SIG-M5 (cell line): Measurements from ENCODE around the gene HVCN1.
A peak's percentile ranks its signal among the peaks of the same experiment; 100 is the strongest.
"Not testable (repeated sequence)": the region's sequence is repeated elsewhere in the genome, so short reads cannot be mapped to it uniquely, and the experiment has no call there.

Experiments
- DNase-seq: peaks from one replicate; lab custom pipeline; 2025; lab: John Stamatoyannopoulos, UW

HVCN1 gene

GRCh38 chr12:110667671-110668070 is 21.2 kb downstream of the HVCN1 start:
- DNase-seq: no peak

- DNase-seq: no peak
Measured at GRCh38 chr12:110666892-110667291, 22.0 kb downstream of the HVCN1 start.

- peak; percentile 52 for DNase-seq
Measured at GRCh38 chr12:110661337-110661972, 27.5 kb downstream of the HVCN1 start.

- DNase-seq: no peak
Measured at GRCh38 chr12:110658878-110659277, 30.0 kb downstream of the HVCN1 start.

GRCh38 chr12:110658242-110658641 is 30.7 kb downstream of the HVCN1 start:
- no peak for DNase-seq

GRCh38 chr12:110657747-110658146 is 31.2 kb downstream of the HVCN1 start:
- DNase-seq: no peak

GRCh38 chr12:110656071-110656655 is 32.8 kb downstream of the HVCN1 start:
- no peak for DNase-seq

GRCh38 chr12:110654238-110654637 is 34.7 kb downstream of the HVCN1 start:
- DNase-seq: not testable (repeated sequence)

GRCh38 chr12:110649341-110649847 is 39.5 kb downstream of the HVCN1 start:
- peak; percentile 24 for DNase-seq

- DNase-seq: no peak
Measured at GRCh38 chr12:110647631-110648040, 41.3 kb downstream of the HVCN1 start.

GRCh38 chr12:110641521-110641920 is 47.4 kb downstream of the HVCN1 start:
- DNase-seq: no peak

GRCh38 chr12:110640275-110641025 is 48.5 kb downstream of the HVCN1 start:
- DNase-seq: no peak

GRCh38 chr12:110639336-110640141 is 49.4 kb downstream of the HVCN1 start:
- peak; percentile 46 for DNase-seq

- no peak for DNase-seq
Measured at GRCh38 chr12:110638796-110639195, 50.1 kb downstream of the HVCN1 start.

GRCh38 chr12:110637869-110638441 is 51.0 kb downstream of the HVCN1 start:
- no peak for DNase-seq

- no peak for DNase-seq
Measured at GRCh38 chr12:110636516-110636915, 52.4 kb downstream of the HVCN1 start.

- no peak for DNase-seq
Measured at GRCh38 chr12:110635055-110635454, 53.9 kb downstream of the HVCN1 start.

GRCh38 chr12:110627500-110628195 is 61.3 kb downstream of the HVCN1 start:
- no peak for DNase-seq

- no peak for DNase-seq
Measured at GRCh38 chr12:110622582-110622981, 66.3 kb downstream of the HVCN1 start.

GRCh38 chr12:110619534-110619953 is 69.4 kb downstream of the HVCN1 start:
- DNase-seq: no peak

- no peak for DNase-seq
Measured at GRCh38 chr12:110616471-110617115, 72.3 kb downstream of the HVCN1 start.
